ENCODE measurements around the gene GATB.

GATB gene

GRCh38 chr4:151670843-151671242 is 90.0 kb downstream of the GATB start:
- no peak for DNase-seq

GRCh38 chr4:151669990-151670389 is 90.8 kb downstream of the GATB start:
- no peak for DNase-seq

GRCh38 chr4:151668689-151669402 is 92.0 kb downstream of the GATB start:
- no peak for DNase-seq

GRCh38 chr4:151667666-151668065 is 93.1 kb downstream of the GATB start:
- no peak for DNase-seq

- no peak for DNase-seq
These were observed 93.8 kb downstream of the GATB start for GRCh38 chr4:151667048-151667447.

GRCh38 chr4:151666501-151666900 is 94.3 kb downstream of the GATB start:
- DNase-seq: no peak

- no peak for DNase-seq
These were observed 95.1 kb downstream of the GATB start for GRCh38 chr4:151665785-151666127.

- DNase-seq: no peak
These were observed 95.6 kb downstream of the GATB start for GRCh38 chr4:151665022-151665784.

- DNase-seq: no peak
These were observed 96.5 kb downstream of the GATB start for GRCh38 chr4:151664289-151664688.

GRCh38 chr4:151663109-151663508 is 97.7 kb downstream of the GATB start:
- no peak for DNase-seq

- no peak for DNase-seq
These were observed 98.9 kb downstream of the GATB start for GRCh38 chr4:151661873-151662272.

- no peak for DNase-seq
These were observed 100.1 kb downstream of the GATB start for GRCh38 chr4:151660676-151661075.

GRCh38 chr4:151659601-151660364 is 101.0 kb downstream of the GATB start:
- DNase-seq: no peak

GRCh38 chr4:151658959-151659600 is 101.7 kb downstream of the GATB start:
- no peak for DNase-seq

- no peak for DNase-seq
These were observed 102.9 kb downstream of the GATB start for GRCh38 chr4:151657896-151658295.

- DNase-seq: no peak
These were observed 104.7 kb downstream of the GATB start for GRCh38 chr4:151656058-151656457.

- DNase-seq: no peak
These were observed 107.3 kb downstream of the GATB start for GRCh38 chr4:151653548-151653918.

- no peak for DNase-seq
These were observed 107.8 kb downstream of the GATB start for GRCh38 chr4:151652841-151653547.

- DNase-seq: no peak
These were observed 109.3 kb downstream of the GATB start for GRCh38 chr4:151651496-151651895.

- no peak for DNase-seq
These were observed 111.3 kb downstream of the GATB start for GRCh38 chr4:151649479-151649878.

- no peak for DNase-seq
These were observed 114.5 kb downstream of the GATB start for GRCh38 chr4:151646322-151646721.

- DNase-seq: no peak
These were observed 116.2 kb downstream of the GATB start for GRCh38 chr4:151644622-151645021.

GRCh38 chr4:151643564-151643963 is 117.2 kb downstream of the GATB start:
- no peak for DNase-seq

Data from stimulated activated CD4-positive, alpha-beta T cell treated with anti-CD3 and anti-CD28 coated beads, Interleukin-12 subunit alpha, Interleukin-12 subunit beta, amount 100 ng/mL, for 4 hours (primary cell).